ENCODE results near the gene C1orf53.
"Not testable (repeated sequence)": the region's sequence is repeated elsewhere in the genome, so short reads cannot be mapped to it uniquely, and the experiment has no call there.

C1orf53 gene

DNA sequence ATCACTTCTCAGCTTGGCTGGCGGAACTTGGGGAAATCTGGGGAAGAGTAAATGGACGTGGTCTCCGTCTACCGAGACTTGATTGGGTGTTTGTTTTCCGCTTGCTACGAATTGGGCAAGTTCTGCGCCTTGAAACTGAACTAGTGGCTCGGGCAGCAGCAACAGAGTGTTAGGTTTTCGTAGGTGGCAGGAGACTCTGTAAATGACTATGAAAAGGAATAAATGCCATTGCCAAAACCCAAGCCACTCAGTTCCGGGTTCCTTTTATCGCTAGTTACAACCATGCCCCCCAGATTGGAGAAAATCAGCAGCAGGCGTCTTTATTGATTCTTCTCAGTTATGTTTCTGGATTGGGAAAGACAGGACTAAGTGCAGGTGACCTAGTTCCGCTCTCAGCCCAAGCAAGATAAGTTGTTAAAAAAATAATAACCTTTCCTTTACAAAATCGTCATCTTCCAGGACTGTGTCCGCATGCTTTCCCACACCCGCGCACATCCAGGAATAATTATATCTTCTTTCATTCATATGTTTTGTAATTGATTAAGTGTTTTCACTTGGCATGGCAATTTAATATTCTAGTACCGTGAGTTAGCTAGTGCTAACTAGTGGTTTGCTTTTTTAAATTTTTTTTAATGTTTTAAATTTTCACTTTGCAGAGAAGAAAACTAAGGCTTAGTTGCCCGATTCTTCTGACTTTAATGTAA is 18.1 kb downstream of the C1orf53 start:
- no peak for DNase-seq

DNA sequence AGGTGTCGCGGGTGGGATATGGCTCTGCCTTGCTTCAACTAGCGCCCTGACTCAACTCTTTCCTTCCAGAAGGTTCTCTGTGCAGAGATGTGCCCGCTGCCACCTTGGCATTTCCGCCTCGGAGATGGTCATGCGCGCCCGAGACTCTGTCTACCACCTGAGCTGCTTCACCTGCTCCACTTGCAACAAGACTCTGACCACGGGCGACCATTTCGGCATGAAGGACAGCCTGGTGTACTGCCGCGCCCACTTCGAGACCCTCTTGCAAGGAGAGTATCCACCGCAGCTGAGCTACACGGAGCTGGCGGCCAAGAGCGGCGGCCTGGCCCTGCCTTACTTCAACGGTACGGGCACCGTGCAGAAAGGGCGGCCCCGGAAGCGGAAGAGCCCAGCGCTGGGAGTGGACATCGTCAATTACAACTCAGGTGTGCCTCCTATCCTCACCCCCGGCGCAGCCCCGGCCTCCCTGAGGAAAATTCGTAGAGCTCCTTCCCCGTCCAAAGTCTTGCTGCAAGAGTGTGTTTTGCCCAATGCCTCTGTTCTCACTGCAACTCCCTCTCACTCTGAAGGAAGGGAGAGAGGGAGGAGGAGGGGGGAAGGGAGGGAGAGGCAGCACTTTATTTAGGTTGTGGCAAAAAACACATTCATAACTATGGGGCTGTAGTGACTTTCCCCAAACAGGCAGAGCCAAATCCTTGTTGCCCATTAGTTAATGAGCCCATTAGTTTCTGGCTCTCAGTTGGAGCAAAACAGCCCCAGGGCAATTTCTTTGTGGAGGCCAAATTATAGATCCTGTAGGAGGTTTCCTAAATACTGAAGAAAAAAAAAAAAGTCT is 19.0 kb downstream of the C1orf53 start:
- DNase-seq = no peak

DNA sequence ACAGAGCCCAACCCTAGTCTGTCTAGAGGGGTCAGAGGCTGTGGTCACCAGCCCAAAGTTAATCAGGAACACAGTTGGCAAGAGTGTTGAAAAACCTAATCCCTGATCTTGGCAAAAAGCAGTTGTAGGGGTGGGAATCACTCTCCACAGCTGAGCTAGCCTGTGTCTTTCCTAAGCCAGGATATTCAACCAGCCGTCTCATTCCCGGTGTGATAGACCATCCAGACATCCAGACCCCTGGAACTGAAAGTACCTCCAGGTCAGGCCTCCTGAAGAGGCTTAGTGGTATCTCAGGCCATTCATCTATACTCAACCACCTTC is 19.6 kb downstream of the C1orf53 start:
- DNase-seq = no peak

DNA sequence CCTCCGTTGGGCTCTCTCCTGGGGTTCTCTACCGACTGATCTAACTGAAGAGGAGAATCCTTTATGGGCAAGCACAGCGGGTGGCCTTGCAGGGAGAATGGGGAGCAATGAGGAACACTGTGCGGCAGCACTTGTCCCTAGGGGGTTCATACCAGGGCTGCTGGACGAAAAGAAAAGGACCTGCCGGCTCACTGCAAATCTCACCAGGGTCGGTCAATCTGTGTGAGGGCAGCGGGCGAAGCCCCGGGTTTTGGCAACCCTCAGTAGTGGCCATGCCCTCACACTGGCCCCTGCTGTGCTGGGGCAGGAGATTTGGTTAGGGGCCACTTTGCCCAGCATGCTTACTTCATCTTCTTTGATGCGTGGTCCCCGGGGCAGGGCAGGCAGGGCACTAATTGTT is 20.6 kb downstream of the C1orf53 start:
- DNase-seq = no peak

DNA sequence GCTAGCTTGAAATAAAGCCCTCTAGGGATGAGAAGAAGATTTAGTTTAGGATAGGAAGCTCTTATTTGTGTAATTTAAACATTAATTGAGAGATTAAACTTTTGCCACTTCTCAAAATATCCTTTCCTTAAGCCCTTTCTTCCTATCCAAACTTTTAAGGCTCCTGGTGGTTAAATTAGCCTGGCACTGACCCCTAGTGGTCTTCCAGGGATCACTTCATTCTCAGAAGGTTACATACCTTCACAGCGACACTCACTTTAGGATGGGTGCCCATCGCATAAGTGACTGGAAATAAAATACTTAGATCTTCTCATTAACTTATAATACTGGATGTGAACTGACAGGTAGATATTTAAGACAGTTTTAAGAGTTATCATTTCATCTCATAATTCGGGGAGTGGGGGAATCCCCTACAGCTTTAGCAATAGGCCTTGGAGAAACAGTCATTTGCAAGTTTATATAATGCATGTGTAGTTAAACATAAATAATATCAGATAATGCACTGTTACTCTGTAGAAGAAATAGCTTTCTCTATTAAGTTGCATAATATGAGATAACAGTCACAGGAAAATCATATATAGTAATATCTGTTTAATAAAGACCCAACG is 22.2 kb downstream of the C1orf53 start:
- peak in 4 of 58 donors; percentile 1 to 14 (median 4) for DNase-seq

DNA sequence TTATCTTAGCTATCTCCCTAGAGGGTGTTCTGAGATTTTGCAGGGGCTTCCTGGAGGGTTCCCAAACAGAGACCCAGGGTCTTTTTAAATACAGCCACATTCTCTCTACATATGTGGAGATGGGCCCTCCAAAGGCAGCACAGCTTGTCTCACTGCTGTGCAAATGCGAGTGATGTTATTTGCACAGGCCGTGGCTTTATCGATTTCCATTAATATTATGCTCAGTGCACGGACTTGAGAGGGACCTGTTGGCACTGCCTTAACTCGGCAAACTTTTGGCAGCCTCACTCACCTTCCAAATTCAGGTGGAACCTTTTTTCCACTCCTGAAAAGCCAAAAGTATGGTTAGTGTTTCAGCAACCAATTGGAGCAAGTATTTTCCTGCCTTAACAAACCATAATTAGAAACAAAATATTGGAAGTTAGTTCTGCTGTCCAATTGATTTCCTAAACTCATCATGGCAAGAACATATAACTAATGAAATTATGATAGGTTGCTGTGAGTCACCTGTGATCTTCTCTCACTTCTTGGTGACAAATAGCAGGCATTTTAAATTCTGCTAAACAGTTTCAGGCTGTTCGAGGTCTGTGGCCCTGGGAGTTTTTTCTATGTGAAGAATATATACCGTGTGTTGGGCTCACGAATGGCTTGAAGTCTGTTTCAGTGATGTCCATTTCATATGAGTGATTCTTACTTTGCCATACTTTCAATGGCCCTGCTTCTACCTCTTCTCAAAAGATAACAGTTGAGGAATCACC is 25.7 kb downstream of the C1orf53 start:
- no peak for DNase-seq

DNA sequence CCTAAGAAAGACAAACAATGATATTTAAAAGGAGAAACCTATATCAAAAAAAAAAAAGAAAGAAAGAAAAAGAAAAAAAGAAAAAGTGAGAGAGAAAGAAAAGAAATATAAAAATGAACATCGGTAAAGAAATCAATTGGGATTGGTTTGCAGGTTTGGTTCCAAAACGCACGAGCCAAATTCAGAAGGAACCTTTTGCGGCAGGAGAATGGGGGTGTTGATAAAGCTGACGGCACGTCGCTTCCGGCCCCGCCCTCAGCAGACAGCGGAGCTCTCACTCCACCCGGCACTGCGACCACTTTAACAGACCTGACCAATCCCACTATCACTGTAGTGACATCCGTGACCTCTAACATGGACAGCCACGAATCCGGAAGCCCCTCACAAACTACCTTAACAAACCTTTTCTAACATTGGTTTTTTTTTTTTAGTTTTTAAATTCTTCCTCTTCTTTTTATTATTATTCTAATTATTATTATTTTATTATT is 26.5 kb downstream of the C1orf53 start:
- DNase-seq = no peak

DNA sequence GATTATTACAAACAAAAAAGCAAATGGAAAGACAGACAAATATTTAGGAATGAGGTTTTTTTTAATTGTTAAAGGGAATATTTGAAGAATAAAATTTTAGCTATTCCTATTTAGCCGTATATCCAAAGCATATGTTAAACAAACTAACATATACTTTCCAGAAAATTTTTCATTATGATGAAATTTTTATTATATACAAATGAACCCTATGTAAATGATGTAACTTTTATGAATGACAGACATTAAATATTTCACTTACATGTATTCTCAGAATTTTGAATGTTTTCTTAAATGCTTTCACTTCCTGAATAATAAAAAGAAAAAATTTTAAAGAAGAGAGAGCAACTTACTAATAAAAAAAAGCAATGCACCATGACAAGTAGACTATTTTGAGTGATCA is 30.6 kb downstream of the C1orf53 start:
- no peak for DNase-seq

DNA sequence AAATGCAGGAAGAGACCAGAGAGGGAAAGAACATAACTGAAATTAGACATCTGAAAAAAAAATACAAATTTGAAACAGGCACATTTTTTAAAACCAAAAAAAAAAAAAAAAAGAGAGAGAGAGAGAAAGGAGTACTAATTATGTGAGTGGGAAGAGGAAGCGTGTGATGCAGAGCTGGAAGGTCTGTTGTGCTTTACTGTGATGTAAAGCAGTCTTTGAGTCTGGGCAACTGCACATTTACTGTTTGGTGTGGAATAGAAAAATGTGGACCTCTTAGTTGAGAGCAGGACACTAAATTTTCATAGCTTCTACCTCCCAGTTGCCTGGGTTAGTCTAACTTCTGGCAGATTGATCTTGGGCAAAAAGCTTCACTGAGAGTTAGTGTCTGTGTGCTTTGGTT is 31.2 kb downstream of the C1orf53 start:
- DNase-seq = no peak

DNA sequence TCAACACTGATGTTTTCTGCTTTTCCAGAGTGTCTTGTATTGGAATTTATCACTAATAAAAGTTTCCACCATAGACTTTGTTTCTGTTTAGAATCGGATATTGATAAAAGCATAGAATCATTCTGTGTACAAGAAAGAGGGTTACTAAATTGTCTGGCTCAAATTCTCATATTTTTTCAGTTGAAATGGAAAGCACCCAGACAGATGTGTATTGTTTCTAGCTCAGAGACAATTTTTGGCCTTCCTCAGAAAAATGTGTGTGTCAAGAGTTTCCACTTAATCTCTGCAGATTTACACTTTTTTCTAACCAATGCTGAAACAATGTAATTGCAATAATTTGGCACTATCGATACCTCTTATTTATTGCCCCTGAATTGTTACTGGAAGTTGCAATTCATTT is 35.0 kb downstream of the C1orf53 start:
- DNase-seq = no peak

DNA sequence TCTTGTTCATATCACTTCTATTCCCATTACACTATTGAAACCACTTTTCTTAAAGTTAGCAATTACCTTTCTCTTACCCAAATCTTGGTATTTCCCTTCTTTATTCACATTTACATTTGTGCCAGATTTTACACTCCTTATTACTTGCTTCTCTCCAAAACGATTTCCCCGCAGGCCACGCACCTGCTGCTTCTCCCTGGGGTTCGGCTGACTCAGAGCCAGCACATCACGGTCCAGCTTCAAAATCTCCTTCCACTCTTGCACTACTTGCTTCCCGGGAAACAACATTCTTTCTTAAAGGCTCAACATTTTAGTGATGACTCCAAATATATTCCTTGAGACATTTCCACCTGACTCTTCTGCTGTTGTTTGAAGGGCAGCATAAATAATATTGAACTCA is 35.5 kb downstream of the C1orf53 start:
- no peak for DNase-seq

DNA sequence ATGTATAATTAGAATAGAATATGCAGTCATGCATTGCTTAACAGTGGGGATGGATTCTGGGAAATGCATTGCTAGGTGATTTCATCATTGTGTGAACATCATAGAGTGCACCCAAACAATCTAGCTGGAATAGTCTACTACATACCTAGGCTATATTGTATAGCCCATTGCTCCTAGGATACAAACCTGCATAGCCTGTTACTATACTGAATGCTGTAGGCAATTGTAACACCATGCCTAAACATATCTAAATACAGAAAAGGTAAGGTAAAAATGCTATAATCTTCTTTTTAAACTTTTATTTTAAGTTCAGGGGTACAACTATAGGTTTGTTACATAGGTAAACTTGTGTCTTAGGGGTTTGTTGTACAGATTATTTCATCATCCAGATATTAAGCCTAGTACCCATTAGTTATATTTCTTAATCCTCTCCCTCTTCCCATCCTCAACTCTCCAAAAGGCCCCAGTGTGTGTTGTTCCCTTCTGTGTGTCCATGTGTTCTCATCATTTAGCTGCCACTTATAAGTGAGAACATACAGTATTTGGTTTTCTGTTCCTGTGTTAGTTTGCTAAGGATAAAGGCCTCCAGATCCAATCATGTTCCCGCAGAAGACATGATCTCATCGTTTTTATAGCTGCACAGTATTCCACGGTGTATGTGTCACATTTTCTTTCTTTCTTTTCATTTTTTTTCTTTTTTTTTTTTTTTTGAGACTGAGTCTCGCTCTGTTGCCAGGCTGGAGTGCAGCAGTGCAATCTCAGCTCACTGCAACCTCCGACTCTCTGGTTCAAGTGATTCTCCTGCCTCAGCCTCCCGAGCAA is 36.9 kb downstream of the C1orf53 start:
- not testable (repeated sequence) for DNase-seq

DNA sequence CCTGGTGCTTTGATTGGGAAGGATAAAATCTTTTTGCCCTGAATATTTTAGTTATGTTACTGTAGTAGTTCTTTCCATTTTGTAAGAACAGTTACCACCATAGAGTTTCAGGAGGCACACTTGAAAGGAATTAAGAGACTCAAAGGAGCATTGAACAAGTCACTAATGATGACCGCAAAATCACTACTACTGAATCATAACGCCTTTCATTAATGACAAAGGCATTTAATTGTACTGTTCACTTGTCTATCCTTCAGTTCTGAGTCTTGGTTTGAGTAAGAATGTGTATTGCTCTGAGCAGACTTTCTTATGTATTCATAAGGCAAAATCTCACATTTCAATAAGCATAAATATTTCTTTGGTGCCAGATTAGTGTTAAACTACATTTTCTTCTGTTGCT is 39.6 kb downstream of the C1orf53 start:
- DNase-seq = no peak

DNA sequence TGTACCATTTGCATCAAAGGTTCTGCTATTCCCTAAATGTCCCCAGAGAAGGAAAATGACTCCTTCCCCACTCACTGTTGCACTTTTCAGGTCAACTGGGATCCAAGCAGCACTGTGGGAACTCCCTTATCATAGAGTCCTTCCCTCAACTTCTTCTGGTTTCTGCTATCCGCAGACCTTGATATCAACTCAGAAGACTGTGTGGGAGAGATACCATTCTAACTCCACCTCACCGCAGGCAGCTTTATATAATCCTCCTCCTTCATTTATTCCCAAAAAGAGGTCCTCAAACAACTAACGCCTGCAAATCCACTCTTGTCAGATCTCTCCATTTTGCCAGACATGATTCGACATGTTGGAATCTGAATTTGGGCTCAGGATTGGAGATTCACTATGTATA is 42.1 kb downstream of the C1orf53 start:
- DNase-seq = no peak

DNA sequence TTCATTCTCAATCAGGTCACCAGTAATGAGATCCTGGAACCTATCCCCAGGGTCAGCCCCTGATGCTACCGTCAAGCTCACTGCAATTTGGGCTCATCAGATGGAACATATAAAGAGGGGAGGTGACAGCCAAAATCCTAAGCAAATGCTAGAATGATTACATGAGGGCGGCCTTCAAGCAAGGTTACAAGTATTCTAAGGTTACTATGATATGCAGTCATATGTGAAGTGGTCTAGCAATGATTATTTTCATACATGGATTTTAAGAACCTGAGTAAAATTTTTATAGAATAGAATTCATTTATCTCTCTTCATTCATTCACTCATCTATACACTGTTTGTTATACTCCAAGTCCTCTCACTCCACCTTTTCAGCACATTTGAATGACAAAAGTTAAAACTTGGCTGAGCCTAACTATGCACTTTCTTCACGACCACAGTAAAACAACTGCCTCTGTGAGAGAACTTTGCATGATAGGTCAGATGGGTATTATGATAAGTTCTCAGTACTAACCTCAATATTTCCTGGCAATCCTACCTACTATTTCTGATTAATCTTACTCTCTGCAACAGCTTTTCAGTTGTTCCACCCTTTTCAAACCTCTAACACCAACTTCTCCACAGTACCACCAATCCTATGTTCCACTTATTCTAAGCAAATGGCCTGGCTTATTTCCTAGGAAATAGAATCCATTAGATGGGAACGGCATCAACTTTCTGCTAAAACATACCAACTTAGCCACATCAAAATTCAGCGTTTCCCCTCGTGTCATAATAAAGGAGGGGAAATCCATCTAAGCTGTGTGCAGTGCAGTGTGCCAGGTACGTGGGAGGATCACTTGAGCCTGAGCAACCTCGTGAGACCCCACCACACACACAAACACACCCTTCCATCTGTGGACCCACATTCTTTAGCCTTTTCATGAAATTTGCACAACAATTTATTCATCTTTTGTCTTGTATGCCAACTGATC is 46.8 kb downstream of the C1orf53 start:
- no peak for DNase-seq

DNA sequence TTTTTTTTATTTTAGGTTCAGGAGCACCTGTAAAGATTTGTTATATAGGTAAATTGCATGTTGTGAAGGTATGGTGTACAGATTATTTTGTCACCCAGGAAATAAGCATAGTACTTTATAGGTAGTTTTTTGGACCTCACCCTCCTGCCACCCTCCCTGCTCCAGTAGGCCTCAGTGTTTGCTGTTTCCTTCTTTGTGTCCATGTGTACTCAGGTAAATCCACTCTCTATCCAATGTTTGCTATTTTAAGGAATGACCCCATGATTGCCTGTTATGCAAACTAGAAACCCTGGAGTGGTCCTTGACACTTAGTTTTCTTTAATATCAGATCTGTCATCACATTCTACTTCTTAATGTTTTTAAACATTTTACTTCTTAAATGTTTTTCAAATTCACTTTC is 48.7 kb downstream of the C1orf53 start:
- no peak for DNase-seq

DNA sequence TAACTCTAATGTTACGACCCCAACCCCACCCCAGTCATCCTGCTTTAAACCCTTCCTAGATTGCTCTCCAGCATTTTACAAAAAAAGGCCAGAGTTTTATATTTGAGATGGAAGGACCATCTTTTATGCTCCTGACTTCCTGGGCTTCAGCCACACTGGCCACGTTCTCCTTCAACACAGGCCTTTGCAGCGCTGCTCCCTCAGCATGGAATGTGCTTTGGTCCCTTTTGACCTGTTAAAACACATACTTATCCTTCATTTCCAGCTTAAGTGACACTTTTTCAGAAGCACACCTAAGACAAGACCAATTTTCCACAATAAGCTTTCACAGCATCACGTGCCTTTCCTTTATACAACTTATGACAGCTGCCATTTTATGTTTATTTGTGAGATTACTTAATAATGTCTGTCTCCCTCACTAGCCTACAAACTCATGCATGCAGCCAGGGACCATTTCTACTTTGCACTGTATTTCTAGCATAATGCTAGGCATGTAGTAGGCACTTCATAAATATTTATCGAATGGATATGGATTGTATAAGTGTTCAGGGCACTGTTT is 49.3 kb downstream of the C1orf53 start:
- DNase-seq = no peak

DNA sequence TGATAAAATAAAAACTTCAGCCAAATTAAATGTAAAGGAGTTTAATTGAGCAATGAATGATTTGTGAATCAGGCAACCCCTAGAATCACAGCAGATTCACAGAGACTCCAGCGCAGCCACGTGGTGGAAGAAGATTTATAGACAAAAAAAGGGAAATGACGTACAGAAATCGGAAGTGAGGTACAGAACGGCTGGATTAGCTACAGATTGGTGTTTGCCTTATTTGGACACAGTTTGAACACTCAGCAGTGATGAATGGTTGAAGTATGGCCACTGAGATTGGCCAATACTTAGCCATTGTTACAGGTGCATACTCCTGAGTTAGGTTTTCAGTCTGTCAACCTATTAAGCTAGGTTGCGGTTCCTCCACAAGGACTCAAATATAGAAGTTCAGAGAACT is 51.0 kb downstream of the C1orf53 start:
- DNase-seq = not testable (repeated sequence)

DNA sequence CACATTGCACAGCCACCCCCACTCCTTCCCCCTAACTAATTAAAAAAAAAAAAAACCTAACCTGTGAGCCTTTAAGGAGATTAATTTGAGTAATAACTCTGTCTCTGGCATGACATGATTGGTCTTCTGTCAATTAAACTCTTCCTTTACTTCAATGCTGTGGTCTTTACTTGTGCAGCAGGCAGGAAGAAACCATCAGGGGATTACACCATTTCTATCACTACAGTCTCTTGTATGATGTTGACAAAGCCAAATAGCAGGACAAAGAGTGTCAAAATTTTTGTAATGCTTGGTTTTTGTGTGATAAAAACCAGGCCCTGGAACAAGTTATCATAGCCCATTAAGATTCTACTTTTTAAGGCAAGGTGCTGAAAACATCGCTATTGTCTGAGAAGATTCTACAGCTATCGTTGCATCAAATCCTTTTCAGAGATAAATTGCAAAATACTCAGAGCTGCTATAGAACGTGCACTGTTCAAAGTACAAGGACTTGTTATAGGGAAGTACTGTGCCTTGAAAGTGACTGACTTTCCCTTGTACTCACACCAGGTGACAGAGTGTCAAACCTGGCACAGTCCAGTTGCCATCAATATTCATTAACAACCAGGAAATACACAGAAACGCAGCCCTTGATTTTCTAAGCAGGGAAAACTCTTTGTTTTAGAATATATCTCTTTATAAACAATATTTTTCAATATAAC is 52.4 kb downstream of the C1orf53 start:
- no peak for DNase-seq

All from anterior cingulate cortex (tissue), 58 donors.